Mesodermal cell (in vitro differentiated cells): ENCODE results near the gene TRPM4.
"Not testable (repeated sequence)": the region's sequence is repeated elsewhere in the genome, so short reads cannot be mapped to it uniquely, and the experiment has no call there.

ENCODE experiments used
- H3K27ac ChIP-seq: 2 replicates; pipeline ENCODE4 v1.7.0; 2013; ENCODE audit warnings: mild to moderate bottlenecking, low read depth, low read length, moderate library complexity; ENCODE audit not compliant: severe bottlenecking
- H3K36me3 ChIP-seq: 2 replicates; pipeline ENCODE4 v1.7.1; 2013; ENCODE audit warnings: mild to moderate bottlenecking, low read length, moderate library complexity; ENCODE audit not compliant: control insufficient read depth, insufficient read depth
- H3K4me1 ChIP-seq: one replicate; pipeline ENCODE4 v1.7.1; 2013; ENCODE audit warnings: mild to moderate bottlenecking, low read length; ENCODE audit not compliant: insufficient read depth, control insufficient read depth, poor library complexity, severe bottlenecking
- H3K4me3 ChIP-seq: 2 replicates; pipeline ENCODE4 v1.7.0; 2013; ENCODE audit warnings: low read length, control low read depth, mild to moderate bottlenecking; ENCODE audit not compliant: insufficient read depth, poor library complexity, severe bottlenecking; ENCODE audit errors: extremely low read depth
- H3K9me3 ChIP-seq: 2 replicates; pipeline ENCODE4 v1.7.1; 2013; ENCODE audit warnings: mild to moderate bottlenecking, low read length, moderate library complexity; ENCODE audit not compliant: control insufficient read depth
- WGBS, 2 experiments: methylation state at CpG; one replicate each; pipeline ENCODE4 v1.1.5; 2013; ENCODE audit warnings: missing lambda C conversion rate in 2 of 2; ENCODE audit not compliant: insufficient coverage in 2 of 2; 5-methylcytosine and 5-hydroxymethylcytosine counted together

TRPM4 gene

GRCh38 chr19:49190781-49191180, 33.2 kb downstream of the TRPM4 start:
- Histone ChIP-seq H3K4me1 (no peaks in the 10 kb centered on the region), H3K9me3 (no peaks in the 10 kb centered on the region), H3K27ac (no peak overlapping the region), H3K4me3 (no peak overlapping the region), H3K36me3 (peaks cover 39% of the 10 kb centered on the region)
- WGBS, 2 experiments, result 93 to 100% methylated on average over 2 of the region's 3 CpGs

GRCh38 chr19:49193822-49194394, 36.3 kb downstream of the TRPM4 start:
- WGBS, 2 experiments, result 94 to 96% methylated on average over 4 of the region's 6 CpGs
- Histone ChIP-seq H3K4me3 (no peak overlapping the region), H3K27ac (no peak overlapping the region), H3K9me3 (no peaks in the 10 kb centered on the region), H3K4me1 (no peaks in the 10 kb centered on the region), H3K36me3 (peaks cover 30% of the 10 kb centered on the region)

- H3K36me3 ChIP-seq, result peaks cover 26% of the 10 kb centered on the region
Measured at GRCh38 chr19:49194408-49194807, 36.8 kb downstream of the TRPM4 start.

GRCh38 chr19:49196527-49197240, 39.1 kb downstream of the TRPM4 start:
- WGBS, 2 experiments, result 94 to 96% methylated on average over 37 to 39 of the region's 40 CpGs
- no peak overlapping the region for H3K4me3 ChIP-seq
- H3K27ac ChIP-seq, result no peak overlapping the region
- H3K4me1 ChIP-seq, result no peaks in the 10 kb centered on the region
- H3K9me3 ChIP-seq, result no peaks in the 10 kb centered on the region
- H3K36me3 ChIP-seq, result peaks cover 25% of the 10 kb centered on the region

More at GRCh38 chr19:49194408-49194807, 36.8 kb downstream of the TRPM4 start:
- WGBS, 2 experiments, result 89 to 93% methylated on average over 4 of the region's 4 CpGs
- no peak overlapping the region for H3K27ac ChIP-seq
- no peak overlapping the region for H3K4me3 ChIP-seq
- H3K9me3 ChIP-seq, result no peaks in the 10 kb centered on the region
- H3K4me1 ChIP-seq, result no peaks in the 10 kb centered on the region

- WGBS, 2 experiments, result 95 to 97% methylated on average over 15 to 28 of the region's 29 CpGs
- H3K36me3 ChIP-seq, result peaks cover 45% of the 10 kb centered on the region
- H3K4me3 ChIP-seq, result no peak overlapping the region
- H3K27ac ChIP-seq, result no peak overlapping the region
- no peaks in the 10 kb centered on the region for H3K4me1 ChIP-seq
- no peaks in the 10 kb centered on the region for H3K9me3 ChIP-seq
Measured at GRCh38 chr19:49200238-49200862, 42.8 kb downstream of the TRPM4 start.

- WGBS, 2 experiments, result 90 to 100% methylated on average over 6 of the region's 7 CpGs
- Histone ChIP-seq H3K9me3 (no peaks in the 10 kb centered on the region), H3K36me3 (peaks cover 50% of the 10 kb centered on the region), H3K27ac (no peak overlapping the region), H3K4me3 (no peak overlapping the region), H3K4me1 (no peaks in the 10 kb centered on the region)
Measured at GRCh38 chr19:49201042-49201441, 43.5 kb downstream of the TRPM4 start.

GRCh38 chr19:49205114-49205513, 47.5 kb downstream of the TRPM4 start:
- Histone ChIP-seq H3K4me3 (no peak overlapping the region), H3K36me3 (peaks cover 43% of the 10 kb centered on the region), H3K4me1 (peaks cover 2% of the 10 kb centered on the region), H3K27ac (no peak overlapping the region), H3K9me3 (no peaks in the 10 kb centered on the region)
- 94 to 96% methylated on average over 4 to 6 of the region's 7 CpGs for WGBS, 2 experiments

GRCh38 chr19:49209502-49209901, 51.9 kb downstream of the TRPM4 start:
- H3K9me3 ChIP-seq, H3K27ac ChIP-seq, H3K4me1 ChIP-seq, H3K4me3 ChIP-seq: not testable (repeated sequence)
- WGBS, 2 experiments, result no CpG with 5 or more reads among the region's 4 CpGs
- peaks cover 24% of the 10 kb centered on the region for H3K36me3 ChIP-seq

GRCh38 chr19:49210108-49210900, 52.7 kb downstream of the TRPM4 start:
- WGBS, 2 experiments, result 93 to 95% methylated on average over 39 to 49 of the region's 50 CpGs
- H3K4me3 ChIP-seq, result no peak overlapping the region
- H3K36me3 ChIP-seq, result peaks cover 17% of the 10 kb centered on the region
- no peaks in the 10 kb centered on the region for H3K9me3 ChIP-seq
- peaks cover 2% of the 10 kb centered on the region for H3K4me1 ChIP-seq
- no peak overlapping the region for H3K27ac ChIP-seq

GRCh38 chr19:49210901-49211451, 53.4 kb downstream of the TRPM4 start:
- peaks cover 2% of the 10 kb centered on the region for H3K4me1 ChIP-seq
- 92 to 94% methylated on average over 16 to 18 of the region's 19 CpGs for WGBS, 2 experiments
- no peak overlapping the region for H3K4me3 ChIP-seq
- no peaks in the 10 kb centered on the region for H3K9me3 ChIP-seq
- peaks cover 12% of the 10 kb centered on the region for H3K36me3 ChIP-seq
- H3K27ac ChIP-seq, result no peak overlapping the region
